Esophagus squamous epithelium (tissue), 4 donors: ENCODE data around the gene CYLD.

Experiments used
- CTCF ChIP-seq, 6 experiments: fragments of 450-650 bp in 4 of 6; fragments of 200-600 bp in 2 of 6; sonication (generic) in 2 of 6; IDR thresholded peaks; one replicate each; pipeline ENCODE4 v1.5.1; 2016 to 2019; ENCODE audit warnings: antibody characterized with exemption in 6 of 6, mild to moderate bottlenecking in 4 of 6, moderate library complexity in 4 of 6
- POLR2A ChIP-seq, 4 donors: fragments of 450-650 bp; IDR thresholded peaks; one replicate each; pipeline ENCODE4 v1.6.1; 2017; ENCODE audit warnings: antibody characterized with exemption in 4 of 4, mild to moderate bottlenecking in 4 of 4, moderate library complexity in 3 of 4

GRCh38 chr16:50814052-50814451 lies 72.2 kb downstream of the CYLD start:
- no peak for TF ChIP-seq POLR2A (IDR thresholded peaks at IDR 0.05)
- no peak for TF ChIP-seq CTCF (IDR thresholded peaks at IDR 0.05)
